A549 (cell line): ENCODE data around the gene RBBP9.

Experiments used
- CHD2 ChIP-seq: fragments of 150-350 bp; IDR thresholded peaks from 2 replicates; pipeline ENCODE4 v1.6.1; 2014; ENCODE audit warnings: low read length; ENCODE audit not compliant: partially characterized antibody
- CTCF ChIP-seq: fragments of >200 bp; sonication (Bioruptor Twin); formaldehyde crosslinking; IDR thresholded peaks from 3 replicates; pipeline ENCODE4 v1.5.1; 2016
- EHMT2 ChIP-seq: fragments of 200-600 bp; sonication (generic); IDR thresholded peaks from 2 replicates; pipeline ENCODE4 v1.6.1; 2016; ENCODE audit warnings: antibody characterized with exemption, low read depth, mild to moderate bottlenecking, moderate library complexity
- EP300 ChIP-seq, 2 experiments: fragments of >200 bp; sonication (Bioruptor Twin); formaldehyde crosslinking; IDR thresholded peaks; 2 replicates in 1 of 2; 3 replicates in 1 of 2; pipeline ENCODE4 v1.6.1; 2016 to 2017
- HMGXB4 ChIP-seq: fragments of 250-450 bp; sonication (Bioruptor Pico); IDR thresholded peaks from 2 replicates; pipeline ENCODE4 v1.5.0; 2021; ENCODE audit warnings: mild to moderate bottlenecking, moderate library complexity, borderline replicate concordance
- MAX ChIP-seq: IDR thresholded peaks from 2 replicates; pipeline ENCODE4 v1.6.1; 2012
- POLR2A ChIP-seq: IDR thresholded peaks from 2 replicates; pipeline ENCODE4 v1.6.1; 2012; ENCODE audit warnings: mild to moderate bottlenecking, low read length
- RCOR1 ChIP-seq: fragments of 150-350 bp; IDR thresholded peaks from 2 replicates; pipeline ENCODE4 v1.6.1; 2014; ENCODE audit warnings: antibody characterized with exemption, low read length, low read depth
- REST ChIP-seq: fragments of 200-600 bp; sonication (generic); IDR thresholded peaks from 2 replicates; pipeline ENCODE4 v1.6.1; 2016; ENCODE audit warnings: antibody characterized with exemption, mild to moderate bottlenecking, moderate library complexity
- RFX5 ChIP-seq: fragments of 450-650 bp; IDR thresholded peaks from 2 replicates; pipeline ENCODE4 v1.7.1; 2014; ENCODE audit warnings: antibody characterized with exemption, mild to moderate bottlenecking, moderate library complexity
- RNF2 ChIP-seq: fragments of 200-600 bp; sonication (generic); IDR thresholded peaks from 2 replicates; pipeline ENCODE4 v1.6.1; 2016; ENCODE audit warnings: low read depth, mild to moderate bottlenecking, antibody characterized with exemption, moderate library complexity, borderline replicate concordance
- SMC3 ChIP-seq: fragments of >200 bp; sonication (Bioruptor Twin); formaldehyde crosslinking; IDR thresholded peaks from 3 replicates; pipeline ENCODE4 v1.6.1; 2018; ENCODE audit warnings: inconsistent platforms
- USF2 ChIP-seq: fragments of 450-650 bp; IDR thresholded peaks from 2 replicates; pipeline ENCODE4 v1.6.1; 2014; ENCODE audit warnings: antibody characterized with exemption

GRCh38 chr20:18465536-18466200 lies 31.4 kb downstream of the RBBP9 start:
- no peak for TF ChIP-seq CHD2
- no peak for TF ChIP-seq EHMT2
- no peak for TF ChIP-seq EP300 (IDR thresholded peaks at IDR 0.05)
- no peak for TF ChIP-seq CTCF
- TF ChIP-seq MAX = no peak
- TF ChIP-seq HMGXB4 (CRISPR knock-in tag) = no peak
- no peak for TF ChIP-seq RFX5
- TF ChIP-seq POLR2A = no peak
- TF ChIP-seq USF2 = no peak
- TF ChIP-seq RNF2 = no peak
- TF ChIP-seq REST = no peak
- TF ChIP-seq SMC3 = no peak
- TF ChIP-seq RCOR1 = no peak
